Muscle of arm (tissue), 12 donors: ENCODE data around the gene CDX2. TPM values are rescaled to one million over a fixed set of nuclear protein-coding genes. Genes with fewer than 3 reads are reported as not detected.

Experiments
- DNase-seq: peaks from one replicate; pipeline ENCODE4 v3.0.0-alpha.2; 2013
- polyA plus RNA-seq, 12 donors: library from polyadenylated mRNA; unstranded; fragments of 120-200 nt; gene quantifications; one replicate each; pipeline ENCODE4 v1.2.1, GENCODE V29; 2013; ENCODE audit not compliant: insufficient read length in 12 of 12

Gene CDX2
- polyA plus RNA-seq, 12 donors, result 15.9 TPM; not detected in 11

DNA sequence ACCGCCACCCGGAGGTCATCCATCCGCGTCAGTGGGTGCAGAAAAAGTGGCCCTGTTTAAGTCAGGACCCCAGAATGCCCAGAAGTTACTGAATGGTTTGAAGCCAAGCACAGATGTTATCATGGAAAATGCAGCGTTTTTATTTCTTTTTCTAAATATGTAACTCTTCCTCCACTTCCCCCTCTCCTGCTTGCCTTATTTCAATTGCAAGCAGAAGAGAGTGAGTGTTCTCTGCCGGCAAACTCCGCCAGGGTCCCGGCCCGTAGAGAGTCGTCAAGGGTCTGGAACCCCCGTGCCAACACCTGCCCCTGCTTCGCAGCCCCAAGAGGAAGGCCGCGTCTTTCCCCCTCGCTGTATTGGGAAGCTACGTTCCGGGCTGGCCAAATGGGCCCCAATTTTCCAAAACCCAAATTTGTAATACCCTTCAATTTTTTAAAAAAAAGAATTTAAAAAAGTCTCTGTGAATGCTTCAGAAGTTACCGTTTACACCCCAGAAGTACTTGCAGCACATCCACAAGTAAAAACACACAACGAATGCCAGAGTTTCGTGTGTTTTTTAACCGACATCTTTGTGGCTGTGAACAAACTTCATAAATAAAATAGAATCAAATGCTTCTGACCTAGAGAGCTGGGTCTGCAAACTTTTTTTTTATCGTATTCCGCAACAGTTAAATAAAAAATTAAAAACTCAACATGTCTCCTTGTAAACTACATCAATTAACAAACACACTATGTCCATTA, 50.0 kb downstream of the CDX2 start:
- DNase-seq, result no peak

DNA sequence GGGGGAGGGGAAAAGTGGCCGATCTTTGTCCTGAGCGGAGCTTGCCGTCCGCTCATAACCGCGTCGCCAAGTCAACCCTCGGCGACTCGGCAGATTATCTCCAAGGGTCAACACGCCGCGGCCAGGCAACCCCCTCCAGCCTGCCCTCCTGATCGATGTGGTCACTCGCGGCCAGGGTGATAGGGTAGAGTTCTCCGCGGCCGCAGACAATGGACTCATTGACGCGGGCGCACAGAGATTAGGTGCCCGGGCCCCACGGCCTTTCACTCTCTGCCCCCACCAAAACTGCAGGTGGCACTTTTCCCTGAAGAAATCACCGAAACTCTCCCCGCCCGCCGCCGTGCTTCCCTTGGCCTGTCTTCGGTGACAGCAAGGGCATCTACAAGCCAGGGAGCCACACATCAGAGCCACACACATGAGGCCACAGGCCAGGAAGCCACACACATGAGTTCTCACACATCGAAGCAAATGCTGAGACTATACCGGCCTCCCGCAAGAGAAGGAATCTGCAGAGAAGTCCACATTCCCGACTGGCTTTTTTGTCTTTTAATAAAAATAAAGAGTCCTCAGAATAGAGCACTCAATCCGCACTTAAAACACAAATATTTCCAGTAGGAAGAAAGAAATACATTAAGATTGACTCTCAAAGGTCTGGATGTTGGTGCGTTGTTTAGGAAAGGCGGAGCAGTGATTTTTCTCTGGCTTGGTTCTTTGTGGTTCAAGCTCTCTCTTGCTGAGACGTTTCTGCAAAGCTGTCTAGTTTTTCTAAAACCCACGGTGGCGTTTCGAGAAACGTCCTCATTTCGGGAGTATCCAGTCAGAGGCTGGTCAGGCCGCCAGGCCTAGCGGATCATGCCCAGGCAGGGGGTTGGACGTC, 50.8 kb downstream of the CDX2 start:
- no peak for DNase-seq

DNA sequence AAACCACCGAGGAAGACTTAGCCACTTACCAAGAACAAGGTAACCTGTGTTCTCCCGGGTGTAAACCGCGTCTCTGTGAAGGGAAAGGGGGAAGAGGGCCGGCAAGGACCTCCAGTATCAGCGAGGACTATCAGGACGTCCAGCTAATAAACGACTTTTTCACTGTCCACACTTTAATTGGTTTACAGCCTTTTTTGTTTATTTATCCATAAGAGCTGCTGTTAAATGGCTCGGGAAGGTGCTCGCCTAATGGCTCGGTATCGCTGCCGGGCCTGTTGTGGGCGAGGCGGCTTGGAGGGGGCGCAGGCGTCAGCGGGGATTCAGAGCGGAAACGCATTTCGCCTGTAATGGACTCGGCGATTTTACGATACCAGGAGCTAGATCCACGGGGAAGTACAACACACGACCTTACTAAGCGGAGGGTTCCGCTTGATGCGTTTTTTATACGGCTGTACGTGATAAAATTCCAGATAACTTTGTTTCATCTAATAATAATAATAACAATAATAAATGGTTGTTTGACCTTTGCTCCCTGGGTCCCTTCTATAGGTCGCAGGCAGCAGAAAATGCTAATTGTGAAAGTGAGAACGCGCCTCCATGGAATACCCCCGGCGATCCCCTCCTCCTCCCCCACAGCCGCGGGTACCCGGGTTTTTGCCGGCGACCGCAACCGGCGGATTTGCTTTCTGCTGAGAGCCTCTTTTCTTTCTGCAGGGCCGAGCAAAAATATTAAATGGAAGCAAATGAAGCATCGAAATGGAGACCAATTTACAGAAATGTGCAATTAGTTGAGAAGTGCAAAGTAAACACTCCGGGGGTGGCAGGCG, 51.8 kb downstream of the CDX2 start:
- DNase-seq, result no peak

DNA sequence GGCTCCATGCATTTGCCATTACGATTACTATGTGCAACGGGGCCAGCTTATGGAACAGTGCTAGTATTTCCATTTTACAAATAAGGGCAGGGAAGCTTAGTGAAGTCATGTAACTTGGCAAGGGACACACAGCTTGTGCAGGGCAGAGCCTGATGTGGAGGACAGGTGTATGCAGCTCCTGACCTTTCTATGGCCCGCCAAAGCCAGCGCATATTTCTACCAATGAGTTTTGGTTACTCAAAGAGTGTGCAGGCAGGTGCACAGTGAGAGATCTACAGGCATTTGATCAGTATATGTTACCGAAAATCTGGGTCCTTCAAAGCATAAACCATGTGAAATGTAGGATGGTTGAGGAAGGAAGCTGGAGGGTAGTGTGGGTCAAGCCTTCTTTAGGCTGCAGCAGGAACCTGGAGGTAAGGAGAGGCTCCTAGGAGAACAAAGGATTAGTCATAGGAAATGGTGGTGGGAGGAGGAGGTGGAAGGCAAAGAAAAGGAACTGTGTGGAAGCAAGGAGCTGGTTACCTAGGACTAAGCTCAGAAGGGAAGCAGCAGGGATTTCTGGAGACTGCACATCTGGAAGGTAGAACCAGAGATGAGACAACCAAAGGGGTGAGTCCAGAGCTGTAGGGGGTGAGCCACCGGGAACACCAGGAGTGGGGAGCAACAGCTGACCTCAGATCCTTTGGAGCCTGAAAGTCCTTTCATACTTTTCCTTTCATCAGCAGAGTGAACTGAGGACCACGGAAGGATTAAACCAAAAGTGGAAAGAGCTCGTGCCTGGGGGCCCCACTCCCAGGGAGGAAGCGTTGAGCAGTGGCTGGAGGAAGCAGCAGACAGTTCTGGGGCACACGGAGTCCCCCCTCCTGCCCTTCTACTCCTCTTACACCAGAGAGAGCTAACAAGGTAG, 53.6 kb downstream of the CDX2 start:
- no peak for DNase-seq

DNA sequence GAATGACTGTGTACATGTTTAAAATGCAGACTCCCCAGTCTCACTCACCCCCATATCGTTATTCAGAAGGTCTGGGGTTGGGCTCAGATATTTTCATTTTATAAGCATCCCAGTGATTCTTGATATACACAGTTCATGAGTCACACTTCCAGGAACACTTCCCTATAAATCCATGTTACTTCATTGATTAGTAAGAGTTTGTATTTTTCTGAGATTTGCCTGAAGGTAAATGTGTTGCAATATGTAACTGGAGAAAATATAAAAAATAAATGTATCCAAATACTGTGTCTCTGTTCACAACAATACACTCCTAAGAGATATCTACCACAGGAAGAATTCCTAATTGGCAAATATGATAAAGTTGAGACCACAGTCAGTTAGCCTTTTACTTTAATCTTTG, 56.0 kb downstream of the CDX2 start:
- DNase-seq, result no peak

DNA sequence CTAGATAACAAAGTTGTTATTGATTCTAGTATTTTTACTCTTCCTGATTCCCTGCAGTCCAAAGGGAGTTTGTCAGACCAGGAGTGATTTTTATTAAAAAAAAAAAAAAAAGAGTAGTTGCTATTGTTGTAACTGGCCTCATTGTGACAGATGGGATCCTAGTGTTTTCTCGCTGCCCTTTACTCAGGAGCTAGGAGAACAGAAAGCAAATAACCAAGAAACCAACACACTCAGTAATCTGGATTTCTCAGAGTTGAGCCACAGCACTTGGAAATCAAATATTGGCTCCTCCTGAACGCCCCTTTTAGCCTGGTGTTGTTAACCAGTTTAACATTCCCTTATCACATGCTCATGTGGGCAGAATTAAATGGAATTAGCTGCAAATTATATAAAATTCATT, 57.6 kb downstream of the CDX2 start:
- DNase-seq, result no peak

Other genes with a start within 250 kb of the CDX2 start
- gene GSX1, start 176.8 kb downstream of the CDX2 start, polyA plus RNA-seq, result not detected
- gene PDX1, start 49.3 kb downstream of the CDX2 start, polyA plus RNA-seq, result not detected
- gene URAD, start 19.4 kb upstream of the CDX2 start, polyA plus RNA-seq, result not detected
- gene FLT3, start 131.3 kb upstream of the CDX2 start, polyA plus RNA-seq, result 1 to 10 TPM in 1 of 12 donors, under 1 TPM in 9, not detected in 2; 0.05 to 1.0 (median 0.23) TPM
- 10 to 100 TPM in 11 of 12 donors, not detected in 1; 18.8 to 34.4 (median 25.1) TPM for gene PAN3, start 169.2 kb upstream of the CDX2 start, polyA plus RNA-seq